GM12878 (cell line): ENCODE measurements around the gene CD79A. TPM values are rescaled to one million over a fixed set of nuclear protein-coding genes. Genes with fewer than 3 reads are reported as not detected.
A peak's percentile ranks its signal among the peaks of the same experiment; 100 is the strongest.

ENCODE experiments used
- ASH2L ChIP-seq: fragments of 300-600, 200-600 bp; sonication (generic); IDR thresholded peaks from 2 replicates; pipeline ENCODE4 v1.6.1; 2017; ENCODE audit warnings: low read depth, mild to moderate bottlenecking, borderline replicate concordance
- ATF7 ChIP-seq: fragments of 450-650 bp; IDR thresholded peaks from 2 replicates; pipeline ENCODE4 v1.6.1; 2016; ENCODE audit warnings: low read depth, mild to moderate bottlenecking
- BCLAF1 ChIP-seq: fragments of 450-650 bp; IDR thresholded peaks from 2 replicates; pipeline ENCODE4 v1.6.1; 2017; ENCODE audit warnings: antibody characterized with exemption, mild to moderate bottlenecking, moderate library complexity
- CEBPB ChIP-seq, 2 experiments: fragments of 150-350 bp in 1 of 2; IDR thresholded peaks; 2 replicates each; pipeline ENCODE4 v1.6.1; 2012 to 2014; ENCODE audit warnings: low read depth in 2 of 2, low read length in 2 of 2, borderline replicate concordance in 1 of 2, inconsistent platforms in 1 of 2
- CHD2 ChIP-seq: IDR thresholded peaks from 2 replicates; pipeline ENCODE4 v1.6.1; 2011; ENCODE audit warnings: low read depth, low read length, improper control_type of control experiment, borderline replicate concordance
- ELK1 ChIP-seq: IDR thresholded peaks from 2 replicates; pipeline ENCODE4 v1.6.1; 2012; ENCODE audit warnings: low read depth, low read length, improper control_type of control experiment
- HDAC2 ChIP-seq: fragments of 200-600 bp; sonication (generic); IDR thresholded peaks from 2 replicates; pipeline ENCODE4 v1.6.1; 2017
- IKZF1 ChIP-seq: fragments of 450-650 bp; conservative IDR thresholded peaks from 2 replicates; pipeline ENCODE4 v1.6.1; 2017; ENCODE audit warnings: antibody characterized with exemption, mild to moderate bottlenecking
- JUNB ChIP-seq: IDR thresholded peaks from 2 replicates; pipeline ENCODE4 v1.6.1; 2016; ENCODE audit warnings: antibody characterized with exemption, mild to moderate bottlenecking
- NFXL1 ChIP-seq: fragments of 450-650 bp; IDR thresholded peaks from 2 replicates; pipeline ENCODE4 v1.6.1; 2017; ENCODE audit warnings: antibody characterized with exemption, mild to moderate bottlenecking, borderline replicate concordance
- NKRF ChIP-seq: fragments of 450-650 bp; conservative IDR thresholded peaks from 2 replicates; pipeline ENCODE4 v1.6.1; 2017; ENCODE audit warnings: mild to moderate bottlenecking, moderate library complexity
- NRF1 ChIP-seq: conservative IDR thresholded peaks from 2 replicates; pipeline ENCODE4 v1.6.1; 2011; ENCODE audit warnings: mild to moderate bottlenecking, low read depth, low read length, improper control_type of control experiment
- POLR2A ChIP-seq: IDR thresholded peaks from 2 replicates; pipeline ENCODE4 v1.6.1; 2011; ENCODE audit warnings: low read depth, mild to moderate bottlenecking, low read length
- SIX5 ChIP-seq: IDR thresholded peaks from 2 replicates; pipeline ENCODE4 v1.6.1; 2011; ENCODE audit warnings: mild to moderate bottlenecking, low read depth, low read length, moderate library complexity; ENCODE audit not compliant: severe bottlenecking
- SREBF2 ChIP-seq: IDR thresholded peaks from 2 replicates; pipeline ENCODE4 v1.6.1; 2012; ENCODE audit warnings: mild to moderate bottlenecking, low read length
- TBL1XR1 ChIP-seq: IDR thresholded peaks from 2 replicates; pipeline ENCODE4 v1.6.1; 2012; ENCODE audit warnings: low read depth, low read length, improper control_type of control experiment
- TCF7 ChIP-seq: IDR thresholded peaks from 2 replicates; pipeline ENCODE4 v1.6.1; 2014; ENCODE audit warnings: antibody characterized with exemption, borderline replicate concordance
- USF2 ChIP-seq: IDR thresholded peaks from 2 replicates; pipeline ENCODE4 v1.6.1; 2011; ENCODE audit warnings: low read depth, low read length, improper control_type of control experiment, borderline replicate concordance
- polyA plus RNA-seq, 11 experiments: library from polyadenylated mRNA; depleted of rRNA in 4 of 11; unstranded in 6 of 11; stranded (reverse) in 5 of 11; fragments of >200 nt; fragmentation: Nextera tagmentation in 4 of 11; fragmentation: Illumina TruSeq in 1 of 11; extraction: Ambion mirVana in 4 of 11; extraction: Trizol in 1 of 11; gene quantifications; 1 replicate in 1 of 11; 2 replicates in 10 of 11; pipeline versions ENCODE4 v1.2.1 to v1.2.3, GENCODE V29; 2011 to 2016; ENCODE audit warnings: inconsistent platforms in 2 of 11, missing spikeins in 2 of 11, low read depth in 1 of 11
- total RNA-seq, 4 experiments: library from RNA; depleted of rRNA in 3 of 4; stranded (reverse); fragments of >200 nt in 3 of 4; fragmentation: Illumina TruSeq in 1 of 4; extraction: Trizol in 1 of 4; gene quantifications; 2 replicates each; pipeline versions ENCODE4 v1.2.1 to v1.2.3, GENCODE V29; 2013 to 2021
- TF ChIP-seq, protein P1 (sequence below): fragments of 450-650 bp; IDR thresholded peaks from 2 replicates; pipeline ENCODE4 v1.6.1; 2017; ENCODE audit warnings: mild to moderate bottlenecking, moderate library complexity

The CD79A gene
- total and polyA plus RNA-seq, 10 of the 15 experiments (the other 5 are each of a cell fraction or from before 2014, with no cell fraction given): 38.8 to 414 (median 282) TPM

DNA sequence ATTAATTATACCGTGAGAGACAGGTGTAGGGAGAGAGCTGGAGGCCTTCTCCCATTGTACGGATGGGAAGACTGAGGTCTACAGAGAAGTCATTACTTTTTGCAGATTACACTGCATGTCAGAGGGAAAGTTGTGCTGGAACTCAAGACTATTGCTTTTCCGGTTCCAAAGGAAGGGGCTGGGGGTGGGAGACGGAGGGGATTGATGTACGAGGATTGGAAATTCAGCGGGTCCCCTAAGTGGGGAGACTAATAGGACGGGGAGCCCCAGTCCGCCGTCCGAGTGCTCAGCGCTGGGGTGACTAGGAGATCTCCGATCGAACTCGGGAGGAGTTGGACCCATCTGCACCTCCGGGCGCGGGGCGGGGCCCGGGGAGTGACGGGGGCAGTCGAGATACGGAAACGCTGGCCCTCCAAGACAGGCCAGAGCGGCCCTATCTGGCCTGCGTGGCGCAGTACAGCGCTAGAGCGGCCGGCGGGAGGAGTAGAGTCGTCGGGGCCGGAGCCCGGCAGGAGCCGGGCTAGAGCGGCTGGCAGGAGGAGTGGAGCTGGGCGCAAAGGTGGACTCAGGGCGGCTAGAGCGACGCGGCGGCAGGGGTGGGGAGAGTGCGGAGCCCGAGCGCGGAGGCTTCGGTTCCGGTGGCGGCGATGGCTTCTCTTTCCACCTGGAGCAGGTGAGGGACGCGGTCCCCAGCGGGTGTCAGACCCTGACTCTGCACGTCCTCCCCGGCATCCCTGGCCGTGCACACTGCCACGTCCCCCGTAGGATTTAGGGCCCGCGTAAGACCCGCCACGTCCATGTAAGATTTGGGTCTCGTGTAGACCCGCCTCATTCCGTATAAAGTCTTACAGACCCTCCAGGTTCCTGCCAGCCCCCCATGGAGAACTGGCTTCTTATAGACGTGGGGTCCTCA is 7.0 kb downstream of the CD79A start (continued):
- TF ChIP-seq JUNB: no peak
- no peak for TF ChIP-seq ASH2L
- peak; percentile 54 for TF ChIP-seq TBL1XR1
- peak; percentile 54; the same call in 1 of the 2 replicates for TF ChIP-seq NKRF
- peak; percentile 45 for TF ChIP-seq SIX5
- TF ChIP-seq TCF7: no peak
- TF ChIP-seq, protein P1, sequence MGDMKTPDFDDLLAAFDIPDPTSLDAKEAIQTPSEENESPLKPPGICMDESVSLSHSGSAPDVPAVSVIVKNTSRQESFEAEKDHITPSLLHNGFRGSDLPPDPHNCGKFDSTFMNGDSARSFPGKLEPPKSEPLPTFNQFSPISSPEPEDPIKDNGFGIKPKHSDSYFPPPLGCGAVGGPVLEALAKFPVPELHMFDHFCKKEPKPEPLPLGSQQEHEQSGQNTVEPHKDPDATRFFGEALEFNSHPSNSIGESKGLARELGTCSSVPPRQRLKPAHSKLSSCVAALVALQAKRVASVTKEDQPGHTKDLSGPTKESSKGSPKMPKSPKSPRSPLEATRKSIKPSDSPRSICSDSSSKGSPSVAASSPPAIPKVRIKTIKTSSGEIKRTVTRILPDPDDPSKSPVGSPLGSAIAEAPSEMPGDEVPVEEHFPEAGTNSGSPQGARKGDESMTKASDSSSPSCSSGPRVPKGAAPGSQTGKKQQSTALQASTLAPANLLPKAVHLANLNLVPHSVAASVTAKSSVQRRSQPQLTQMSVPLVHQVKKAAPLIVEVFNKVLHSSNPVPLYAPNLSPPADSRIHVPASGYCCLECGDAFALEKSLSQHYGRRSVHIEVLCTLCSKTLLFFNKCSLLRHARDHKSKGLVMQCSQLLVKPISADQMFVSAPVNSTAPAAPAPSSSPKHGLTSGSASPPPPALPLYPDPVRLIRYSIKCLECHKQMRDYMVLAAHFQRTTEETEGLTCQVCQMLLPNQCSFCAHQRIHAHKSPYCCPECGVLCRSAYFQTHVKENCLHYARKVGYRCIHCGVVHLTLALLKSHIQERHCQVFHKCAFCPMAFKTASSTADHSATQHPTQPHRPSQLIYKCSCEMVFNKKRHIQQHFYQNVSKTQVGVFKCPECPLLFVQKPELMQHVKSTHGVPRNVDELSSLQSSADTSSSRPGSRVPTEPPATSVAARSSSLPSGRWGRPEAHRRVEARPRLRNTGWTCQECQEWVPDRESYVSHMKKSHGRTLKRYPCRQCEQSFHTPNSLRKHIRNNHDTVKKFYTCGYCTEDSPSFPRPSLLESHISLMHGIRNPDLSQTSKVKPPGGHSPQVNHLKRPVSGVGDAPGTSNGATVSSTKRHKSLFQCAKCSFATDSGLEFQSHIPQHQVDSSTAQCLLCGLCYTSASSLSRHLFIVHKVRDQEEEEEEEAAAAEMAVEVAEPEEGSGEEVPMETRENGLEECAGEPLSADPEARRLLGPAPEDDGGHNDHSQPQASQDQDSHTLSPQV: peak; percentile 82; the same call in 1 of the 2 replicates
- no peak for TF ChIP-seq USF2
- no peak for TF ChIP-seq CEBPB (IDR thresholded peaks at IDR 0.05; ENCODE audit: borderline replicate concordance in 1 of 2, low read depth in 2 of 2, low read length in 2 of 2)
- TF ChIP-seq NRF1: no peak
- peak; percentile 92 for TF ChIP-seq POLR2A
- no peak for TF ChIP-seq SREBF2
- 0 out of 2 replicates have a peak, but pooled peaks have one; percentile 17 for TF ChIP-seq BCLAF1
- peak; percentile 83 for TF ChIP-seq CHD2
- peak; percentile 92 for TF ChIP-seq ELK1
- peak; percentile 18 for TF ChIP-seq ATF7
- TF ChIP-seq HDAC2: no peak
- no peak for TF ChIP-seq NFXL1
- peak; percentile 98 for TF ChIP-seq IKZF1
